Effector memory CD4-positive, alpha-beta T cell (primary cell): ENCODE measurements around the gene PYGM.

Experiments used
- DNase-seq, 3 donors: peaks; one replicate each; pipeline ENCODE4 v3.0.0-alpha.2; 2020
- H3K27ac ChIP-seq: 2 replicates; pipeline ENCODE4 v1.7.0; 2013; ENCODE audit warnings: mild to moderate bottlenecking, low read length, moderate library complexity; ENCODE audit not compliant: insufficient read depth, poor library complexity, severe bottlenecking
- H3K27me3 ChIP-seq: replicated peaks from 2 replicates; pipeline ENCODE4 v1.7.0; 2013; ENCODE audit warnings: mild to moderate bottlenecking, low read length; ENCODE audit not compliant: insufficient read depth, control insufficient read depth, poor library complexity, severe bottlenecking
- H3K36me3 ChIP-seq: 2 replicates; pipeline ENCODE4 v1.7.0; 2013; ENCODE audit warnings: mild to moderate bottlenecking, low read length, moderate library complexity; ENCODE audit not compliant: control insufficient read depth, insufficient read depth
- H3K4me1 ChIP-seq: 2 replicates; pipeline ENCODE4 v1.7.0; 2013; ENCODE audit warnings: low read length, mild to moderate bottlenecking; ENCODE audit not compliant: control insufficient read depth, insufficient read depth, poor library complexity, severe bottlenecking
- H3K4me3 ChIP-seq: 2 replicates; pipeline ENCODE4 v1.7.0; 2013; ENCODE audit warnings: low read length, low read depth, mild to moderate bottlenecking; ENCODE audit not compliant: insufficient read depth, poor library complexity, severe bottlenecking
- H3K9me3 ChIP-seq: 2 replicates; pipeline ENCODE4 v1.7.0; 2013; ENCODE audit warnings: mild to moderate bottlenecking, low read length, moderate library complexity; ENCODE audit not compliant: control insufficient read depth

The PYGM gene

GRCh38 chr11:64777449-64778222 is 17.9 kb upstream of the PYGM start:
- peaks cover 55% of the 10 kb centered on the region for H3K4me1 ChIP-seq
- peak overlapping the region; percentile 94 for H3K27ac ChIP-seq
- H3K4me3 ChIP-seq: peak overlapping the region; percentile 70
- H3K27me3 ChIP-seq: no peaks in the 10 kb centered on the region
- peaks cover 48% of the 10 kb centered on the region for H3K36me3 ChIP-seq
- no peaks in the 10 kb centered on the region for H3K9me3 ChIP-seq
- peak; percentile 63 to 76 (median 71) for DNase-seq

DNA sequence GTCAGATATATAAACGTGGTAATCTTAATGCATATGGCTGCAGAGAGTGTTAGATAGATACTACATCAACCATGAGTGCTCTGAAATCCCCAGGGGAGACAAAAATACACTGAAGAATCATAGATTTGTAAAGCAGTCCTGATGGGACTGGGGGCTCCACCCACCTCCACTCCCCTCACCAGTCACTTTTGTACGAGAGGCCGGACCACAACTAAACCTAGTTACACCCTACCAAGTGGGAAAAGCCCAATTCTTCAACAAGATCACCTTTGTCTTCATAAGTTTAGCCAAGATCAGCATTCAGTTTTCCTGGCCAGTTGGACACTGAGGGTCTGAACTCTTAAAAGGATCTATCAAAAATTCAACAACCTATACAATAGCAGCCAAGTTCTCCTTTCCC is 17.1 kb upstream of the PYGM start:
- Histone ChIP-seq H3K4me3 (peak overlapping the region; percentile 70), H3K36me3 (peaks cover 55% of the 10 kb centered on the region), H3K27ac (peak overlapping the region; percentile 70), H3K27me3 (no peaks in the 10 kb centered on the region), H3K4me1 (peaks cover 56% of the 10 kb centered on the region), H3K9me3 (no peaks in the 10 kb centered on the region)
- DNase-seq: no peak

DNA sequence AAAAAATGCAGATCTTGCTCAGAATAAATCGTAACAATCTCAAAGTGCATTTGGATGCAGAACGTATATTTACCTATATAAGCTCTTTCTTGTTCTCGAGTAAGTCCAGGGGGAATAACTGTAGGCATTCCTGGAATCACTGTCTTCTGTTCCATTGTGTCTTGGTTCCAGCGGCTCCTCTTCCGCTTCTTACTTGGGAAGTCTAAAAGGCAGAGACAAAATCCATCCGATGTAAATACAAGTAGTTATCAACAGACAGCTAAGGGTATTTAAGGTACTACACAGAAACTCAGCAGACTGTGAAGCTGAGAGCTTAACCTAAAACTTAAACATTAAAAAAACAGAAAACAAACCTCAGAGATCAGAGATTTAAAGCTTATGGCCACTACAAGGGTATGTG is 16.7 kb upstream of the PYGM start:
- Histone ChIP-seq H3K4me3 (peak overlapping the region; percentile 70), H3K27ac (peak overlapping the region; percentile 70), H3K9me3 (no peaks in the 10 kb centered on the region), H3K4me1 (peaks cover 60% of the 10 kb centered on the region), H3K27me3 (no peaks in the 10 kb centered on the region), H3K36me3 (peaks cover 60% of the 10 kb centered on the region)
- no peak for DNase-seq

DNA sequence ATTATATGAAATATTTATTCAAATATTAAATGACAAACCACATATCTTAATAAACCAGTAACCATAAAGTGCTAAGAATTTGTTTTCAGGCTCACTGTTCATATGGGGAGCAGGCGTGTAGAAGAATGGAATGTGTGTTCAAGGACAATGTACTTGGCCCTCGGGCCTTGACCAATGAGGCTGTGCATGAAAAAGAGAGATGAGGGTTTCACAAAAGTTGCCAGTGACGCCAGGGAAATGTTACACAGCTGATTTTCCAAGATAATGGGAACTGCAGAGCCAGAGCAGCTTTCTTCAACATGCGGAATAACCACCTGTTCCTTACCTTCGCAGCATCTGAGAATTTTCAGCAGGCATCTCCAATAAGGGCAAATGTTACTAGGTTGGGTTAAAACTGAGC is 14.4 kb upstream of the PYGM start:
- Histone ChIP-seq H3K36me3 (peaks cover 83% of the 10 kb centered on the region), H3K4me1 (peaks cover 45% of the 10 kb centered on the region), H3K9me3 (no peaks in the 10 kb centered on the region), H3K27me3 (no peaks in the 10 kb centered on the region), H3K27ac (no peak overlapping the region), H3K4me3 (no peak overlapping the region)
- no peak for DNase-seq

DNA sequence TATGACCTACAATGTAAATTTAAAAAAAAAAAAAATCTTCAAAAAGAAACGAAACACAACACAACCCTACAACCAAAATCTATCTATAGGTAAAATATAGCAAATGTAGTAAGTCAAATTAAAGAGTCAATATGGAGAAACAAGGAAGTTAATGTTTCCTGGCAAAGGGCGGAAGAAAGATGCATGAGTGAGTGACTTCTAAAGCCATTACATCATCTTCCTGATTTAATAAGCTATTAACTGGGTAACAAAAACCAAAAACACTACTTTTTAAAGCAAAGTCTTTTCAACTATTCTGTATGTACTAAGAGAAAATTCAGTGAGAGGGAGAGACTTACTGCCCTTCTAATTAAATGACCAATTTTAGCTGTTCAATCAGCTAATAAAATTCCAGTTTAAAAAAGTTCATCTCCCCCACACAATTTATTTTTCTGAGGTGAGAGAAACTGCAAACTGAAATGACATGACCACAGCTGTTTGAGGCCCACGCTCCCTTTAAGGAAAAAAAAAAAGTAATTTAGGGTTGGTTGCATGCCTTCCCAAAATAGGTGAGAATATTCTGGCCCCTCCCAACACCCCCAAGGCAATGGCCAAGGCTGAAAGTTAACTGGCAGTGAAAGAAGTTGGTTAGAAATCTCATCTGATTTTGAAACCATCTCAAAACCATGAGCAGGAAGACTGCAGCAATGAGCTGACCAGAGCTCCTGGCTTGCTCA is 12.7 kb upstream of the PYGM start:
- Histone ChIP-seq H3K27me3 (no peaks in the 10 kb centered on the region), H3K27ac (peak overlapping the region; percentile 8), H3K36me3 (peaks cover 99% of the 10 kb centered on the region), H3K4me3 (no peak overlapping the region), H3K9me3 (no peaks in the 10 kb centered on the region), H3K4me1 (peaks cover 55% of the 10 kb centered on the region)
- no peak for DNase-seq

DNA sequence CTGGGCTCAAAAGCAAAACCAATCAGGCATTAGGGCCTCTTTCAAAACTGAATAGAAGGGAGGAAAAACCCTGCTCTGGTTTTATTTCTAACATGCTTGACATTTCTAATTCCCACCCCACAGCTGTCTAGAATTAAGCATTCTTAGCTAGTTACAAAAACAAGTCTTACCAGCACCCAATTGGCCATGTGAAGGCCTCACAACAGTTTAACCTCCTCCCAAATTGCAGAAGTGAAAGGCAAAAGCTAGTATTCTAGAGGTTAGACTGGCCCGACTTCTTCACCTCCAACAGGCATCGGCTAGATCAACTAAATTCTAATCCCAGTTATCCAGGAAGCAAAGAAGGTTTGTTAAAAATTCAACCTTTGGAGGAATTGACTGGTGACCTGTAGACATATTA is 12.1 kb upstream of the PYGM start:
- no peak for DNase-seq
- Histone ChIP-seq H3K4me1 (peaks cover 57% of the 10 kb centered on the region), H3K9me3 (no peaks in the 10 kb centered on the region)

GRCh38 chr11:64770120-64770519 is 10.3 kb upstream of the PYGM start:
- Histone ChIP-seq H3K36me3 (peaks cover 97% of the 10 kb centered on the region), H3K4me1 (peaks cover 53% of the 10 kb centered on the region), H3K27me3 (no peaks in the 10 kb centered on the region), H3K4me3 (no peak overlapping the region), H3K27ac (no peak overlapping the region), H3K9me3 (no peaks in the 10 kb centered on the region)
- DNase-seq: no peak

More for the DNA sequence above, 12.1 kb upstream of the PYGM start:
- Histone ChIP-seq H3K4me3 (no peak overlapping the region), H3K27ac (peak overlapping the region; percentile 1), H3K27me3 (no peaks in the 10 kb centered on the region), H3K36me3 (peaks cover 99% of the 10 kb centered on the region)

- Histone ChIP-seq H3K27ac (no peak overlapping the region), H3K9me3 (no peaks in the 10 kb centered on the region), H3K4me1 (peaks cover 59% of the 10 kb centered on the region), H3K27me3 (no peaks in the 10 kb centered on the region), H3K4me3 (no peak overlapping the region), H3K36me3 (peaks cover 95% of the 10 kb centered on the region)
- no peak for DNase-seq
Measured at GRCh38 chr11:64769283-64769682, 9.5 kb upstream of the PYGM start.

GRCh38 chr11:64768300-64768694 is 8.5 kb upstream of the PYGM start:
- no peak for DNase-seq
- Histone ChIP-seq H3K9me3 (no peaks in the 10 kb centered on the region), H3K27ac (peak overlapping the region; percentile 41), H3K36me3 (peaks cover 85% of the 10 kb centered on the region), H3K4me1 (peaks cover 60% of the 10 kb centered on the region), H3K4me3 (no peak overlapping the region), H3K27me3 (no peaks in the 10 kb centered on the region)
